Osteoblast (primary cell): ENCODE data around the gene EPB42. TPM values are rescaled to one million over a fixed set of nuclear protein-coding genes. Genes with fewer than 3 reads are reported as not detected.

Experiments used
- DNase-seq: peaks from one replicate; pipeline ENCODE4 v3.0.0; 2011; ENCODE audit warnings: low spot score, mixed read lengths; ENCODE audit not compliant: insufficient read length; ENCODE audit errors: missing footprints
- H2AFZ ChIP-seq: 2 replicates; pipeline ENCODE4 v1.6.0; 2011; ENCODE audit warnings: mild to moderate bottlenecking, low read length
- H3K27ac ChIP-seq: 2 replicates; pipeline ENCODE4 v1.5.1; 2011; ENCODE audit warnings: mild to moderate bottlenecking, low read depth, low read length, moderate library complexity
- H3K27me3 ChIP-seq: 2 replicates; pipeline ENCODE4 v1.6.0; 2012; ENCODE audit warnings: mild to moderate bottlenecking, control low read depth, inconsistent platforms, low read length, moderate library complexity; ENCODE audit not compliant: insufficient read depth
- H3K36me3 ChIP-seq: 2 replicates; pipeline ENCODE4 v1.5.1; 2011; ENCODE audit warnings: mild to moderate bottlenecking, low read length, control low read depth, moderate library complexity; ENCODE audit not compliant: insufficient read depth
- H3K4me1 ChIP-seq: 2 replicates; pipeline ENCODE4 v1.5.1; 2011; ENCODE audit warnings: mild to moderate bottlenecking, low read length, control low read depth, moderate library complexity; ENCODE audit not compliant: insufficient read depth
- H3K4me2 ChIP-seq: 2 replicates; pipeline ENCODE4 v1.6.0; 2011; ENCODE audit warnings: mild to moderate bottlenecking, low read length; ENCODE audit not compliant: insufficient read depth
- H3K4me3 ChIP-seq: fragments of 200-600 bp; sonication (generic); 3 replicates; pipeline ENCODE4 v1.5.1; 2012; ENCODE audit warnings: mild to moderate bottlenecking, low read length, inconsistent platforms; ENCODE audit not compliant: insufficient read depth
- H3K79me2 ChIP-seq: 2 replicates; pipeline ENCODE4 v1.6.0; 2012; ENCODE audit warnings: mild to moderate bottlenecking, low read length, control low read depth, inconsistent platforms; ENCODE audit not compliant: insufficient read depth
- H3K9me3 ChIP-seq: 2 replicates; pipeline ENCODE4 v1.5.1; 2011; ENCODE audit warnings: low read depth, low read length, control low read depth
- H4K20me1 ChIP-seq: 2 replicates; pipeline ENCODE4 v1.6.0; 2012; ENCODE audit warnings: mild to moderate bottlenecking, low read length, control low read depth; ENCODE audit not compliant: insufficient read depth
- total RNA-seq: library from RNA; depleted of rRNA; stranded (reverse); fragments of >200 nt; gene quantifications from 2 replicates; pipeline ENCODE4 v1.2.3, GENCODE V29; 2012
- TF ChIP-seq, protein P1 (sequence below): IDR thresholded peaks from 2 replicates; pipeline ENCODE4 v1.5.1; 2011; ENCODE audit warnings: mild to moderate bottlenecking, low read depth, low read length, moderate library complexity; ENCODE audit errors: extremely low read depth

The EPB42 gene
- total RNA-seq, 1 donor = not detected

DNA sequence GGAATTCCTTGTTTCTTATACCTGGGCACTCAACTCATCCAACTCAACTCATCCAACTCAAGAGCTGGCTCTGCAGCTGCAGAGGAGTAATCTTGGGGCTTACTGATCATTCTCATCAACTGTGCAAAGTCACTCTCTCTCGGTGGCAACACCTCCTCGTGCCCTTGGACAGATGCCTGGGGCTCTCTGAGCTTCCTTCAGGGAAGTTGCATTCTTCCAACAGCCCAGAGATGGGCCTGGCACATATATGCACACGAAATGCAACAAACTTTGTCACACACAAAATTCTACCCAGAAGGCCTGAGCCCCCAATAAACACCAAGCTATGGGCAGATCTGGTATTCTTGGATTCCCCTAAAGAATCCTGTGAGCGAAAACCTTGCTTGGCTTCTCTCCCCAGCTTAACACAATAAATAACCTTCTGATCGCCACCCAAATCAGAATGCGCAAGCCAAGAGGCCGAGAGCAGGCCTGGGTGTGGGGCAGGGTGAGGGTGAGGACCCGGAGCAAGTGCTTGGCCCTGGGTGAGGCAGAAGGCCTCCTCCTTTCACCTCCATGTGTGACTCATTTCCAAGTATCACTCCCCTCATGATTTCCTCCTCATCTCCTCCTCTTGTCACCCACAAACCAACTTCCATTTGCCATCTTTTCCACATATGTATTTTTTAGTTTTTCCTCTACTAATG, 30.5 kb upstream of the EPB42 start:
- Histone ChIP-seq H2AFZ (no peak overlapping the region), H3K9me3 (no peaks in the 10 kb centered on the region), H3K79me2 (no peaks in the 10 kb centered on the region), H3K4me2 (no peak overlapping the region), H3K27ac (no peak overlapping the region), H3K36me3 (no peaks in the 10 kb centered on the region), H3K4me3 (no peak overlapping the region), H3K4me1 (no peaks in the 10 kb centered on the region), H3K27me3 (peaks cover 8% of the 10 kb centered on the region), H4K20me1 (no peaks in the 10 kb centered on the region)
- DNase-seq = no peak
- TF ChIP-seq, protein P1, sequence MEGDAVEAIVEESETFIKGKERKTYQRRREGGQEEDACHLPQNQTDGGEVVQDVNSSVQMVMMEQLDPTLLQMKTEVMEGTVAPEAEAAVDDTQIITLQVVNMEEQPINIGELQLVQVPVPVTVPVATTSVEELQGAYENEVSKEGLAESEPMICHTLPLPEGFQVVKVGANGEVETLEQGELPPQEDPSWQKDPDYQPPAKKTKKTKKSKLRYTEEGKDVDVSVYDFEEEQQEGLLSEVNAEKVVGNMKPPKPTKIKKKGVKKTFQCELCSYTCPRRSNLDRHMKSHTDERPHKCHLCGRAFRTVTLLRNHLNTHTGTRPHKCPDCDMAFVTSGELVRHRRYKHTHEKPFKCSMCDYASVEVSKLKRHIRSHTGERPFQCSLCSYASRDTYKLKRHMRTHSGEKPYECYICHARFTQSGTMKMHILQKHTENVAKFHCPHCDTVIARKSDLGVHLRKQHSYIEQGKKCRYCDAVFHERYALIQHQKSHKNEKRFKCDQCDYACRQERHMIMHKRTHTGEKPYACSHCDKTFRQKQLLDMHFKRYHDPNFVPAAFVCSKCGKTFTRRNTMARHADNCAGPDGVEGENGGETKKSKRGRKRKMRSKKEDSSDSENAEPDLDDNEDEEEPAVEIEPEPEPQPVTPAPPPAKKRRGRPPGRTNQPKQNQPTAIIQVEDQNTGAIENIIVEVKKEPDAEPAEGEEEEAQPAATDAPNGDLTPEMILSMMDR = no peak

DNA sequence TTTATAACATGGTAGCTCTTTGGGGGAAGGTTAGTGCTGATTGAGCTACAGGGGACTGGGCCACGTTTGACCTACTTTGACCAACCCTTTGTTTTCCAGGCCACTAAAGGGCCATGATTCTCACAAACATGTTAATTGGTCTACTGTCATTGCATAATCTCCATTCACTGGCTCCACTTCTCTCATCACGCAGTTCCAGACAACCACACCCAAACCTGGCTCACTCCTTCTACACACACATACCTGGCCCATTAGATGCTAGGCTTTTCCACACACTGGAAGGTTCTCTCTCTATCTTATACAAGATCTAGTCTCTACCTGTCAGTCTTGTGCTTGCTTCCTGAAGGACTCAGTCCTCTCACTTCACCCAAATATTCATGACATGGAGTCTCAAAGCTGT, 30.0 kb upstream of the EPB42 start:
- TF ChIP-seq, protein P1 = no peak

DNA sequence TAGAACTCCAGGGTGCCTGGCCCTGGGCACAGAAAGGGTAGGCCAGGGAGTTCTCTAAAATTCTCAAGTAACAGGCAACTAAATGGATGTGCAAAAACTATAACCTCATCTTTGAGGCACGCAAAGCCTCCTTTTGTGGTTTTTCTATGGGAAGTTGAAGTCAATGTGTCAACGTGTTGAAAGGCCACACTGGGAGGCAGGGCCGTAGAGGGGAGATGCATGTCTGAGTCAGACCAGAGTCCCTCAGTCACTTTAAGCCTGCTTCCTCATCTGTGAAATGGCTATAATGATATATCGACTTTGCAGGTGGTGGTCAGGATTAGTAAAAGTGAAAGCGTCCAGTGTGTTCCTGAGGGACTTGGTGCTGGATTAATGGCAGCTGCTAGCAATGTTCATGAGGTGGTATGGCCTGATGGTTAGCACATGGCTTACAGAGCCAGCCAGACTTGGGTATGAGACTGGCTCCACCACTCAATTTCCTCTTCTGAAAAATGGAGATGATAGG, 28.9 kb upstream of the EPB42 start:
- Histone ChIP-seq H2AFZ (peak overlapping the region; percentile 39), H3K4me1 (no peaks in the 10 kb centered on the region), H3K9me3 (no peaks in the 10 kb centered on the region), H3K4me3 (no peak overlapping the region), H4K20me1 (no peaks in the 10 kb centered on the region), H3K79me2 (no peaks in the 10 kb centered on the region), H3K4me2 (peak overlapping the region; percentile 19), H3K27ac (peak overlapping the region; percentile 68), H3K36me3 (no peaks in the 10 kb centered on the region), H3K27me3 (peaks cover 5% of the 10 kb centered on the region)
- TF ChIP-seq, protein P1 = no peak
- peak; percentile 96 for DNase-seq

More for the DNA sequence above, 30.0 kb upstream of the EPB42 start:
- Histone ChIP-seq H3K36me3 (no peaks in the 10 kb centered on the region), H3K4me1 (no peaks in the 10 kb centered on the region), H2AFZ (no peak overlapping the region), H3K27ac (no peak overlapping the region), H4K20me1 (no peaks in the 10 kb centered on the region), H3K9me3 (no peaks in the 10 kb centered on the region), H3K79me2 (no peaks in the 10 kb centered on the region), H3K4me3 (no peak overlapping the region), H3K27me3 (peaks cover 3% of the 10 kb centered on the region), H3K4me2 (no peak overlapping the region)
- no peak for DNase-seq

DNA sequence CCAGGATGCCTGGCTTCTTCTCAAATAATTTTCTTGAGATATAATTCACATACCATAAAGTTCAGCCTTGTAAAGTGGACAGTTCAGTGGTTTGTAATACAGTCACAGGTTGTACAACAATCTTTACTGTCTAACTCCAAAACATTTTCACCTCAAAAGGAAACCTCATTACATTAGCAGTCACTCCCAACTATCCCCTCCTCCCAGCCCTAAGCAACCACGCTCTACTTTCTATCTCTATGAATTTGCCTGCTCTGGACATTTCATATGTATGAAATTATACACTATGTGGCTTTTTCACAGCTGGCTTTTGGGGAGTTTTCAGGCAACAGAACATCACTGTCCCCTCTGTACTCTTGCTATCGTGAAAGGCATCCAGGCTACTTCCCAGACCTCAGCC, 28.4 kb upstream of the EPB42 start:
- Histone ChIP-seq H3K4me1 (no peaks in the 10 kb centered on the region), H3K79me2 (no peaks in the 10 kb centered on the region), H2AFZ (peak overlapping the region; percentile 39), H4K20me1 (no peaks in the 10 kb centered on the region), H3K27ac (peak overlapping the region; percentile 68), H3K4me3 (no peak overlapping the region), H3K9me3 (no peaks in the 10 kb centered on the region), H3K4me2 (peak overlapping the region; percentile 19), H3K36me3 (no peaks in the 10 kb centered on the region), H3K27me3 (peaks cover 6% of the 10 kb centered on the region)
- TF ChIP-seq, protein P1 = no peak
- peak; percentile 41 for DNase-seq
